Activated T-helper 1 cell treated with Interleukin-2 at 50 U/mL for 16 hours (primary cell): ENCODE measurements around the gene TFCP2.
"Not testable (repeated sequence)": the region's sequence is repeated elsewhere in the genome, so short reads cannot be mapped to it uniquely, and the experiment has no call there.

Experiments
- DNase-seq: peaks from one replicate; pipeline ENCODE4 v3.0.0-alpha.2; 2020; ENCODE audit warnings: low read depth

TFCP2 gene, protein sequence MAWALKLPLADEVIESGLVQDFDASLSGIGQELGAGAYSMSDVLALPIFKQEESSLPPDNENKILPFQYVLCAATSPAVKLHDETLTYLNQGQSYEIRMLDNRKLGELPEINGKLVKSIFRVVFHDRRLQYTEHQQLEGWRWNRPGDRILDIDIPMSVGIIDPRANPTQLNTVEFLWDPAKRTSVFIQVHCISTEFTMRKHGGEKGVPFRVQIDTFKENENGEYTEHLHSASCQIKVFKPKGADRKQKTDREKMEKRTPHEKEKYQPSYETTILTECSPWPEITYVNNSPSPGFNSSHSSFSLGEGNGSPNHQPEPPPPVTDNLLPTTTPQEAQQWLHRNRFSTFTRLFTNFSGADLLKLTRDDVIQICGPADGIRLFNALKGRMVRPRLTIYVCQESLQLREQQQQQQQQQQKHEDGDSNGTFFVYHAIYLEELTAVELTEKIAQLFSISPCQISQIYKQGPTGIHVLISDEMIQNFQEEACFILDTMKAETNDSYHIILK

GRCh38 chr12:51172515-51173431 lies at the start of gene TFCP2:
Gene TFCP2, minus strand, starts transcription at chr12:51173135. Its CDS starts 713 bp downstream, at chr12:51172422.
- DNase-seq, result peak; percentile 88

DNA sequence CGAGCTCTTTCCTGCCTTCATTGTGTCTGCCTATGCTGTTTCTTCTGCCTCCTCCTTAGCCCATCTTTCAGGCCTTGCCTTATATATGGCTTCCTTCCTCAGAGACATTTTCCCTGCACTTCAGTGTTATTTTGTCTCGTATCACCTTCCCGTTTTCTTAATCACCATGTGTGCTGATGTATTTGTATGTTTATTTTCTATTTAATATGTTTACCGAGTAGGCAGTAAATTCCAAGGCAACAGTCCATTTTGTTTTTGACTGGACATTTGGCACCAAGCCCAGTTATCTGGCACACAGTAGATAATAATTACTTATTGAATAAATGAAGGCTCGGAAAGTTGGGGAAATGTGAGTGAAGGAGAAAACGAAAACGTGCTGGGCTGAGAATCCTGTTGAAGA lies 49.5 kb upstream of the TFCP2 start:
- DNase-seq, result no peak

DNA sequence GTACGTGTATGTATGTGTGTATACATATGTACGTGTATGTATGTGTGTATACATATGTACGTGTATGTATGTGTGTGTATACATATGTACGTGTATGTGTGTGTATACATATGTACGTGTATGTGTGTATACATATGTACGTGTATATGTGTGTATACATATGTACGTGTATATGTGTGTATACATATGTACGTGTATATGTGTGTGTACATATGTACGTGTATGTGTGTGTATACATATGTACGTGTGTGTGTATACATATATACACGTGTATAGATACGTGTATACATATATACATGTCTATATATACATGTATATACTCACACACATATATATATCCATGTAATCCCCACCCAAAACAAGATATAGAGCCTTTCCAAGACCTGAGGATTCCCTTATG lies 46.9 kb upstream of the TFCP2 start:
- not testable (repeated sequence) for DNase-seq

- DNase-seq, result no peak
These were observed 46.4 kb upstream of the TFCP2 start for GRCh38 chr12:51219322-51219721.

DNA sequence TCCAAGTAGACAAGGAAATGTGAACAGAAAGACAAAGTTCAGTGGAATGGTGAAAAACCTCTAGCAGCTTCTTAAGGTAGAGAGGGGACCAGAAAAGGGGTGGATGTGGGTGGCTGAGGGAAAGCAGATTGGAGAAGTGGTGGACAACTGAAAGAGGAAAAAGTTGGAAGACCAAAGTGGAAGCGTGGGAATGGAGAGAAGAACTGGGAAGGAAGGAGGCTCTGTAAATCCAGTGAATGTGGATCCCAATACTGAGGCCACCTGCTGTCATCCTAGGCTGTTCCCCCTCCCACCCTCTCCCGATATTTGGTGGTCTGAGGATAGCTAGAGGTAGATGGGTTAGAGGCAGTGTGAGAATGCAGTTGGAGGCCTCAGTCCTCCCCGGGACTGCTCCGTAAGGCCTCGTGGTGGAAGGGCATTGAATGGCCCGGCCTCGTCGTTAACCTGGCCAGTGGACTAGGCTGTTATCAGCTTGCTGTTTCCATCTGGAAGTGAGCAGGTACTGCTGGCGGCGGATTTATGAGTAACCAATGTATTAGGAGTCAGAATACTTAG lies 45.7 kb upstream of the TFCP2 start:
- no peak for DNase-seq

GRCh38 chr12:51217968-51218606 lies 45.2 kb upstream of the TFCP2 start, which contains the start of gene POU6F1:
Gene POU6F1, minus strand, starts transcription at chr12:51218062. Its CDS starts 11,226 bp downstream, at chr12:51206836.
- DNase-seq, result peak; percentile 62

GRCh38 chr12:51217133-51217967 lies 44.4 kb upstream of the TFCP2 start:
- DNase-seq, result peak; percentile 37

DNA sequence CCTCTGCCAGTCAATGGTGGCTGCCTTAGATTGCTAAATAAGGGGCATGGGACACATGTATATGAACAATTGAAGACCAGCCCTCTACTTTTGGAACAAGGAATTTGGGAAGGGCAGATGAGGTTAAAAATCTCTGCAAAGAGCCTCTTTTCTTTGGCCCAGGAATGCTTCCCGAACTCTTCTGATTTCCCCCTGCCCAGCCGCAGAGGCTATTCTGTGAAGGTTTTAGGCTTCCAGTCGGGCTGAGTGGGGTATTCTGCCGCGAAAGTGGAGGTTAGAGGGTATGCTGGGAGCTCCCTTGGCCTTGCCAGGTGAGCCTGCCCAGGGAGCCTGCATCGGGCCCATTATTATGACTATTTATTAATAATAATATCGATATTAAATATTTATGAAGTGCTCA lies 43.7 kb upstream of the TFCP2 start:
- DNase-seq, result no peak

- no peak for DNase-seq
These were observed 42.0 kb upstream of the TFCP2 start for GRCh38 chr12:51214895-51215294.

DNA sequence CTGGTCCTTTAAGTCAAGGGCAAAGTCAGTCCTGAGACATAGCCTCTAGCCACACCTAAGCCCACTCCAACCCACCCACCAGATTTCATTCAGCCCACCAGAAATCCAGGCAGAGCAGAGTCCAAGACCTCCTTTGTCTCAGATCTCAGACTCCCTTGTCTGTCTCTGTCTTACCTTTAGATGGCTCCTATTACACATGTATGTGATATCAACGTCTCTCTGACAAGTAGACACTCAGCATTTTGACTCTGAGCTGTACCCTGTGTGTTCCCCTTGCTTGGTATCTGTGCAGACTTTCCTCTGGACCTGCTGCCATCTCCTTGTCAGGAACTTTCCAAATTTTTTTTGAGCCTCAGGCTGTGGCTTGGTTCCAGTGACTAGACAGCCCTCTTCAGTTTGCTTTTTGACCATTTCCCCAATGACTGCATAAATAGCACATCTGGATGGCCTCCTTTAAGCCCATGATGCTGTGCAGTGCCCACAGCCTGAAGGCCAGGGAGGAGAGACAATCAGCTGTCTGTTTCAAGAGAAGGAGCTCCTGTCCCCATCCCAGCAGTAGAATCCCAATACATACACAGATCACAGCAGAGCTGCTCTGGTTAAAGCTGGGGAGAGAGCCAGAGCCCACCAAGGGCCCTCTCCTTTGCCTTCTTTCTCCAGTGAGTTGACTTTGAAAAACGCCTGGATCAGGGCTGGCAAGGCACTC lies 37.9 kb upstream of the TFCP2 start:
- no peak for DNase-seq

- no peak for DNase-seq
These were observed 36.3 kb upstream of the TFCP2 start for GRCh38 chr12:51209259-51209658.

DNA sequence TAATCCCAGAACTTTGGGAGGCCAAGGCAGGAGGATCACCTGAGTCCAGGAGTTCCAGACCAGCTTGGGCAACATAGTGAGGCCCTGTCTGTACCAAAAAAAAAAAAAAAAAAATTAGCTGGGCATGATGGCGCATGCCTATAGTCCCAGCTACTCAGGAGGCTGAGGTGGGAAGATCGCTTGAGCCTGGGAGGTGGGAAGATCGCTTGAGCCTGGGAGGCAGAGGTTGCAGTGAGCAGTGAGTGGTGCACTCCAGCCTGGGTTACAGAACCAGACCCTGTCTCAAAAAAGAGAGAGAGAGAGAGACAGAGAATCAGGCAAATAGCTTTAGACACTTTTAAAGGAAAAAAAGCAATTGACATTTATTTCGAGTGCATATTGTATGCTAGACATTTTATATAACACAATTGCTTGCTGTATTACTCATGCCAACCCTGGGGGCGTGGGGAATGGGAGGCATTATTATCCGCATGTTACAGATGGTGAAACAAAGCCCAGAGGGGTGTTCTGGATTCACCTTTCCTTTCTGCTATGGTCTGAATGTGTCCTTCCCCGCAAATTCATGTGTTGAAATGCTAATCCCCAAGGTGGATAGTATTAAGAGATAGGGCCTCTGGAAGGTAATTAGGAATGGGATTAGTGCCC lies 35.2 kb upstream of the TFCP2 start:
- DNase-seq, result no peak

DNA sequence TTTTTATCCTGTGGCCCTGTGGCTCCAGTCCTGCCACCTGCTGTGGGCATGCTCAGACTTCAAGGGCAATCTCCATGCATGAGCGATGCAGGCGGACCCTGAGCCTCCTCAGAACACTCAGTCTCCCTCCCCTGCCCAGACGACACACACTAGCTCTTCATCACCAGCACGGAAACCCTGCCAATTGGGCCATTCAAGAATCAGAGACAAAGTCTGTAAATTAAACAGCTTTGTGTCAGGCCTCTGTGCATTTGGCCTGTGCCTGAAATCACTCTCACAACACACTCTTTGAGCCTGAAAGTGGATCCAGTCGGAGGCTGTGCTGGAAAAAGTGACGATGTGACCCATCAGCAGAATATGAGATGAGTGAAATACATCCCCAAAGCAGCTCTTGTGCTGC lies 32.4 kb upstream of the TFCP2 start:
- DNase-seq, result no peak

DNA sequence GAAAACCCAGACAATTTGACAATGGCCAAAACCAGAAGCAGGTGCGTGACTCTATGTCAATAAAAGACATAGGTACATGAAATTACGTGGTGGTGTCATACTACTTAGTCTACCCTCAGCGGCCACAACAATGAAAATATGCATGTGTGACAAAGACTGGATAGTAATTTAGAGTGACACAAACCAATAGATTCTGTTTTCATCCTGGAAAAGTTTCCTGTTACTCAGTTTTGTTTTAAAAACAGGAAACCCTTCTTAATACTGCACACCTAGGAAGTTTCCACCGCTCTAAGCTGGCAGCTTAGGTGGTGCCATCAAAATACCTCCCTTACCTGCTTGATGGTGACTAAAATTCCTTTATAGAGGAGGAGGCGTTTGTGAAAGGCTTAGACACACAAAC lies 29.8 kb upstream of the TFCP2 start:
- no peak for DNase-seq

- no peak for DNase-seq
These were observed 27.9 kb upstream of the TFCP2 start for GRCh38 chr12:51200806-51201205.

GRCh38 chr12:51200156-51200555 lies 27.2 kb upstream of the TFCP2 start:
- no peak for DNase-seq

GRCh38 chr12:51199366-51199945 lies 26.5 kb upstream of the TFCP2 start:
- DNase-seq, result no peak

- DNase-seq, result no peak
These were observed 25.8 kb upstream of the TFCP2 start for GRCh38 chr12:51198568-51199365.
